HEK293 (cell line): Measurements from ENCODE around the gene MISP3.

Experiments
- CTCF ChIA-PET: fragments of 350-600 bp; formaldehyde crosslinking; extraction: SDS; loops from one replicate; lab custom pipeline; 2021; ENCODE audit warnings: antibody characterized with exemption; lab: Yijun Ruan, JAX
- POLR2A ChIA-PET: fragments of 300-600 bp; formaldehyde crosslinking; extraction: SDS; loops from one replicate; lab custom pipeline; 2020; ENCODE audit warnings: antibody characterized with exemption, inconsistent platforms; lab: Yijun Ruan, JAX
- H3K27ac ChIP-seq: fragments of 200-500 bp; sonication (Bioruptor generic); 2 replicates; pipeline ENCODE4 v1.5.1; 2014; ENCODE audit warnings: low read depth, low read length, control low read depth, inconsistent platforms; ENCODE audit errors: extremely low read depth
- H3K36me3 ChIP-seq, 2 experiments: fragments of 200-500 bp in 1 of 2; sonication (Bioruptor generic) in 1 of 2; 1 replicate in 1 of 2; 2 replicates in 1 of 2; pipeline ENCODE4 v1.5.1; 2014 to 2017; ENCODE audit warnings: inconsistent platforms in 2 of 2, low read length in 2 of 2; ENCODE audit not compliant: control insufficient read depth in 2 of 2, insufficient read depth in 1 of 2
- H3K4me1 ChIP-seq: fragments of 200-500 bp; sonication (Bioruptor generic); 2 replicates; pipeline ENCODE4 v1.5.1; 2014; ENCODE audit warnings: mild to moderate bottlenecking, low read length, inconsistent platforms; ENCODE audit not compliant: control insufficient read depth, insufficient read depth
- H3K4me3 ChIP-seq: 2 replicates; pipeline ENCODE4 v1.5.1; 2011; ENCODE audit warnings: low read depth, mild to moderate bottlenecking, control low read depth, low read length, moderate library complexity
- H3K9me3 ChIP-seq: fragments of 200-500 bp; sonication (Bioruptor generic); 2 replicates; pipeline ENCODE4 v1.5.1; 2014; ENCODE audit warnings: low read depth, low read length, inconsistent platforms; ENCODE audit not compliant: control insufficient read depth, insufficient read depth
- KLF7 ChIP-seq: fragments of 450-650 bp; formaldehyde crosslinking; IDR thresholded peaks from 2 replicates; pipeline ENCODE4 v1.5.1; 2016; ENCODE audit warnings: missing biosample characterization, missing genetic modification characterization, borderline replicate concordance
- KLF8 ChIP-seq: fragments of 450-650 bp; formaldehyde crosslinking; IDR thresholded peaks from 2 replicates; pipeline ENCODE4 v1.5.1; 2016; ENCODE audit warnings: missing biosample characterization, missing genetic modification characterization
- MZF1 ChIP-seq: fragments of 450-650 bp; formaldehyde crosslinking; IDR thresholded peaks from 2 replicates; pipeline ENCODE4 v1.5.1; 2017; ENCODE audit warnings: missing biosample characterization, missing genetic modification characterization, borderline replicate concordance
- PRDM4 ChIP-seq: fragments of 450-650 bp; formaldehyde crosslinking; IDR thresholded peaks from 2 replicates; pipeline ENCODE4 v1.5.1; 2017; ENCODE audit warnings: missing biosample characterization, missing genetic modification characterization
- REST ChIP-seq: fragments of 450-650 bp; formaldehyde crosslinking; IDR thresholded peaks from 2 replicates; pipeline ENCODE4 v1.5.1; 2016; ENCODE audit warnings: missing biosample characterization, missing genetic modification characterization
- SETDB1 ChIP-seq: IDR thresholded peaks from one replicate; pipeline ENCODE4 v1.6.1; 2017; ENCODE audit warnings: mild to moderate bottlenecking, low read length, moderate library complexity, mixed read lengths; ENCODE audit not compliant: insufficient read length
- TRIM28 ChIP-seq: IDR thresholded peaks from 2 replicates; pipeline ENCODE4 v1.6.1; 2011; ENCODE audit warnings: low read length, control low read depth, borderline replicate concordance
- ZNF169 ChIP-seq: fragments of 450-650 bp; formaldehyde crosslinking; IDR thresholded peaks from 2 replicates; pipeline ENCODE4 v1.5.1; 2016; ENCODE audit warnings: missing biosample characterization, missing genetic modification characterization
- ZNF174 ChIP-seq: fragments of 450-650 bp; formaldehyde crosslinking; IDR thresholded peaks from 2 replicates; pipeline ENCODE4 v1.5.0; 2017; ENCODE audit warnings: missing biosample characterization, mild to moderate bottlenecking, missing genetic modification characterization
- ZNF280D ChIP-seq: fragments of 450-650 bp; formaldehyde crosslinking; IDR thresholded peaks from 2 replicates; pipeline ENCODE4 v1.5.1; 2016; ENCODE audit warnings: missing biosample characterization, missing genetic modification characterization
- ZNF501 ChIP-seq: fragments of 450-650 bp; formaldehyde crosslinking; IDR thresholded peaks from 2 replicates; pipeline ENCODE4 v1.5.1; 2016; ENCODE audit warnings: missing biosample characterization, missing genetic modification characterization
- ZNF510 ChIP-seq: fragments of 450-650 bp; formaldehyde crosslinking; IDR thresholded peaks from 2 replicates; pipeline ENCODE4 v1.5.1; 2018; ENCODE audit warnings: mild to moderate bottlenecking, missing genetic modification characterization, missing biosample characterization; ENCODE audit not compliant: insufficient replicate concordance
- ZNF660 ChIP-seq: fragments of 450-650 bp; IDR thresholded peaks from 2 replicates; pipeline ENCODE4 v1.5.1; 2018; ENCODE audit warnings: missing biosample characterization, mild to moderate bottlenecking, missing genetic modification characterization
- ZNF768 ChIP-seq: fragments of 450-650 bp; formaldehyde crosslinking; IDR thresholded peaks from 2 replicates; pipeline ENCODE4 v1.5.1; 2018; ENCODE audit warnings: missing biosample characterization, mild to moderate bottlenecking, missing genetic modification characterization

The MISP3 gene

DNA sequence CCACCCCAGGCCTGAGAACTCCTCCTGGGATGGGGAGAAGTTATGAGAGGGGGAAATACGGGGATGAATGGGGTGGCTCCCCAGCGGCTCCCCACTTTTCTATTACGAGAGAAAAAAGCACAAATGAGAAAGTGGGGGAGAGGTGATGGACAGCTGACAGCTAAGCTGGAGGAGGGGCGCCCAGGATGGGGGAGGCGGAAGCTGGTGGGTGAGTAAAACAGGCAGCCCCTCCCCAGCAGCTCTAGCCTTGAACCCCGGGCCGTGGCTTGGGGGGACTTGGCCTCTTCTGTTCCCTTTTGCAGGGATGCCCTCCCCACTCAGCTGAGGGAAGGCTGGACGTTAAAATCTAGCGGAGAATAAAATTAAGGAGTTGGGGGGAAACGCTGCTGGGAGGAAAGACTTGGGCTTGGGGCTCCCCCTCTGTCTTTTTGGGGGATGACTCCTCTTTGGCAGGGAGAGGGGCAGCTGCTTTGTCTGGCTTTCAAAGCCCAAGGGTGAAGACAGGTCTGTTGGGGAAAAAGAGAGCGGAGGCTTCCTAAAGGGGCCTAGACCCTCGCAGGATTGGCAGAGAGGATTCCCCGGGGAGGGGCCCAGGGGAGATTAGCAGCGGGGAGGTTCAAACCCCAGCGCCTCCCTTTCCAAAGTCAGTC, 19.4 kb downstream of the MISP3 start (continued):
- peak; percentile 16 for TF ChIP-seq ZNF510 (tag by site-specific recombination)
- TF ChIP-seq REST (tag by site-specific recombination), result no peak
- TF ChIP-seq ZNF660, result no peak

DNA sequence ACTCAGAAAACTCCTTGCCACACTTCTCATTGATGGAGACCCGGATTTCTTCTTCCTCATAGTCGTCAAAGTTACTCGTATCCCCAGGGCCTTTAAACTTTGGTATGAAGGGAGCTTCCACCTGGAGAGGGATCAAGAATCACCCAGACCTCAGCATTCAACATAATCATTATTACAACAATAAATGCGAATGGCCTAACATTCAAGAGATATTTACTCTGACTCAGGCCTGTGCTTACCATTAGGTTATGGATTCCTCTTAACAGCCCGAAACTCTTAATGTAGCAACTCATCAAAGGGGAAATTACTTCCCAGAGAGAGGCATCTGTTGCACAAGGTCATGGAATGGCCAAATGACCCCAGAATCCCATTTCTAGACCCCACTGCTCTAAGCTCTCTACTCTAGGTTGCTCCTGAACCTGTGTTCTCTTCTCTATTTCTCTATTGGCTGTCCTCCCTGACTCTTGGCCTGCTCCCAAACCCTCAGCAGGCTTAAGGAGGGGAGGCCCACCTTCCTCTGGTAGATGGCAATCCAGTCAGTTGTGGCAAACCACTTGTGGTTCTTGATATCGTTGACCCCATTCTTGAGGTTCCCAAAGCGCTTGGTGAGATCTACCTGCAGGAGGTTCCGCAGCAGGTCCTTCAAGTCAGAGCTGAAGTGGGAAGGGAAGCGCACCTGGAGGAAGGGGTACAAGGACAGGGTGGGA, 20.7 kb downstream of the MISP3 start:
- Histone ChIP-seq H3K27ac (no peak overlapping the region), H3K36me3 (peaks cover 2 to 29% of the 10 kb centered on the region in 2 experiments; a peak in 2 of 3 replicates), H3K4me1 (no peaks in the 10 kb centered on the region), H3K4me3 (no peak overlapping the region), H3K9me3 (no peaks in the 10 kb centered on the region)
- no peak for TF ChIP-seq ZNF169 (tag by site-specific recombination)
- TF ChIP-seq MZF1 (tag by site-specific recombination), result no peak
- TF ChIP-seq TRIM28, result peak; percentile 84; the same call in 1 of the 2 replicates
- TF ChIP-seq PRDM4, result no peak
- TF ChIP-seq KLF8 (tag by site-specific recombination), result 0 out of 2 replicates have a peak, but pooled peaks have one; percentile 16
- TF ChIP-seq SETDB1, result peak; percentile 97
- TF ChIP-seq ZNF280D (tag by site-specific recombination), result 0 out of 2 replicates have a peak, but pooled peaks have one; percentile 27
- POLR2A ChIA-PET, result no interaction called here
- CTCF ChIA-PET, result interaction anchor here (0.6 to 1.8 kb wide), 4 partner anchors 18 to 296 kb away, joined by 3 to 6 read pairs (median 3); no protein-coding TSS in a partner anchor

GRCh38 chr19:14094854-14095253, 22.3 kb downstream of the MISP3 start:
- H3K4me1 ChIP-seq, result no peaks in the 10 kb centered on the region
- H3K9me3 ChIP-seq, result no peaks in the 10 kb centered on the region
- ChIA-PET POLR2A (interaction anchor here (1.1 to 1.7 kb wide), 2 partner anchors 23 to 42 kb away, joined by 3 to 7 read pairs; partner anchors contain the start of genes ASF1B and PRKACA), CTCF (interaction anchor here (1.2 to 1.8 kb wide), 2 partner anchors 19 kb away, joined by 4 to 6 read pairs; no protein-coding TSS in a partner anchor)
- H3K4me3 ChIP-seq, result no peak overlapping the region
- peaks cover 10 to 22% of the 10 kb centered on the region in 2 experiments; a peak in 2 of 3 replicates for H3K36me3 ChIP-seq
- no peak overlapping the region for H3K27ac ChIP-seq
- TF ChIP-seq KLF7 (tag by site-specific recombination) (no peak), PRDM4 (0 out of 2 replicates have a peak, but pooled peaks have one; percentile 24), ZNF174 (tag by site-specific recombination) (no peak), ZNF280D (tag by site-specific recombination) (no peak), ZNF501 (tag by site-specific recombination) (no peak), ZNF768 (tag by site-specific recombination) (peak; percentile 82)
